ENCODE measurements around the gene STIM2. TPM values are rescaled to one million over a fixed set of nuclear protein-coding genes. Genes with fewer than 3 reads are reported as not detected.

STIM2 gene
- total and polyA plus RNA-seq, 9 of the 15 experiments (the other 6 are each of a cell fraction or from before 2014, with no cell fraction given), result 7.2 to 26.8 (median 15.4) TPM

GRCh38 chr4:26878794-26879391, 18.3 kb downstream of the STIM2 start:
- intact Hi-C loops (cut with micrococcal nuclease) (no loop called here), in situ Hi-C loops (cut with MboI) (no loop called here)
- ChIA-PET CTCF (ENCODE audit: low intra/inter-chr PET ratio) (no interaction called here), POLR2A (no interaction called here)
- no peaks in the 10 kb centered on the region for H3K36me3 ChIP-seq (ENCODE audit: control insufficient read depth, insufficient read depth, low read length)
- TF ChIP-seq CHAMP1 (IDR thresholded peaks at IDR 0.05) (peak; percentile 44; the same call in 1 of the 2 replicates), CEBPB (tag; IDR thresholded peaks at IDR 0.05) (peak; percentile 88), NFE2 (IDR thresholded peaks at IDR 0.05; ENCODE audit: low read depth) (no peak), SNAPC5 (CRISPR knock-in tag; IDR thresholded peaks at IDR 0.05) (no peak), ZFP30 (CRISPR knock-in tag; IDR thresholded peaks at IDR 0.05; ENCODE audit: borderline replicate concordance) (no peak), CC2D1A (IDR thresholded peaks at IDR 0.05) (peak; percentile 37; the same call in 1 of the 2 replicates), CEBPG (CRISPR knock-in tag; IDR thresholded peaks at IDR 0.05) (no peak), CEBPG (tag; conservative IDR thresholded peaks at IDR 0.05 in 1 of 2, IDR thresholded peaks at IDR 0.05 in 1 of 2) (peak; percentile 28 to 50; a peak in 1 of 4 replicates), ZNF431 (CRISPR knock-in tag; IDR thresholded peaks at IDR 0.05) (peak; percentile 42; the same call in 1 of the 2 replicates), NR2C2 (CRISPR knock-in tag; IDR thresholded peaks at IDR 0.05) (no peak), NR2C2 (tag; IDR thresholded peaks at IDR 0.05) (no peak)
- 70% methylated on average over 5 of the region's 5 CpGs for WGBS (ENCODE audit: insufficient coverage, low coverage, missing lambda C conversion rate)
- H4K20me1 ChIP-seq (replicated peaks; ENCODE audit: control insufficient read depth, insufficient read depth, low read length), result no peaks in the 10 kb centered on the region
- H3K4me2 ChIP-seq (ENCODE audit: insufficient read depth, low read length), result no peak overlapping the region
- DNase-seq (ENCODE audit: extremely low read depth in 1 of 4, low spot score in 3 of 4) (no peak), ATAC-seq (no peak), FAIRE-seq (no peak)
- H3K27ac ChIP-seq (ENCODE audit: extremely low read depth, low read depth, low read length), result no peak overlapping the region
- no peaks in the 10 kb centered on the region for H3K27me3 ChIP-seq (ENCODE audit: control insufficient read depth in 2 of 2, insufficient read depth in 2 of 2, low read length in 2 of 2)
- H3K79me2 ChIP-seq (ENCODE audit: control insufficient read depth, insufficient read depth, low read length), result peaks cover 5% of the 10 kb centered on the region; the same call in 2 of the 3 replicates
- BruUV-seq (replicated peaks), result no TSS peak
- peaks cover 3 to 8% of the 10 kb centered on the region in 2 experiments; a peak in 3 of 5 replicates for H3K4me1 ChIP-seq (replicated peaks in 1 of 2; ENCODE audit: control insufficient read depth in 2 of 2, insufficient read depth in 2 of 2, low read length in 2 of 2)
- no peaks in the 10 kb centered on the region for H3K9me1 ChIP-seq (ENCODE audit: control insufficient read depth, insufficient read depth, low read length)
- 0 out of 2 replicates have a peak, but pooled peaks cover 6% of the 10 kb centered on the region for H3K9me3 ChIP-seq (replicated peaks; ENCODE audit: control insufficient read depth, insufficient read depth, low read depth, low read length)
- H3K9ac ChIP-seq (ENCODE audit: insufficient read depth in 1 of 2, low read depth in 2 of 2, low read length in 2 of 2), result no peak overlapping the region
- no peak overlapping the region for H3K4me3 ChIP-seq
- no peak overlapping the region for H2AFZ ChIP-seq (ENCODE audit: low read depth, low read length)

Data from K562 (cell line).